ENCODE data around the gene CDH15.

The CDH15 gene

GRCh38 chr16:89138843-89139520, 32.6 kb upstream of the CDH15 start:
- no peak for DNase-seq
- in situ Hi-C loops (cut with HindIII; ENCODE audit: low pct_ligation_motif_present, low pct_unique_long_range_greater_than_20kb, low sequenced_read_pairs), result no loop called here

GRCh38 chr16:89139907-89140361, 31.6 kb upstream of the CDH15 start:
- no peak for DNase-seq
- in situ Hi-C loops (cut with HindIII; ENCODE audit: low pct_ligation_motif_present, low pct_unique_long_range_greater_than_20kb, low sequenced_read_pairs), result no loop called here

- no peak for DNase-seq
These were observed 31.1 kb upstream of the CDH15 start for GRCh38 chr16:89140401-89140800.

GRCh38 chr16:89140981-89141883, 30.3 kb upstream of the CDH15 start:
- no peak for DNase-seq
- in situ Hi-C loops (cut with HindIII; ENCODE audit: low pct_ligation_motif_present, low pct_unique_long_range_greater_than_20kb, low sequenced_read_pairs), result no loop called here

More at GRCh38 chr16:89140401-89140800, 31.1 kb upstream of the CDH15 start:
- in situ Hi-C loops (cut with HindIII; ENCODE audit: low pct_ligation_motif_present, low pct_unique_long_range_greater_than_20kb, low sequenced_read_pairs), result no loop called here

GRCh38 chr16:89141884-89142267, 29.7 kb upstream of the CDH15 start:
- DNase-seq, result no peak
- in situ Hi-C loops (cut with HindIII; ENCODE audit: low pct_ligation_motif_present, low pct_unique_long_range_greater_than_20kb, low sequenced_read_pairs), result no loop called here

- DNase-seq, result no peak
- in situ Hi-C loops (cut with HindIII; ENCODE audit: low pct_ligation_motif_present, low pct_unique_long_range_greater_than_20kb, low sequenced_read_pairs), result no loop called here
These were observed 28.9 kb upstream of the CDH15 start for GRCh38 chr16:89142474-89143195.

GRCh38 chr16:89143201-89143741, 28.3 kb upstream of the CDH15 start:
- no peak for DNase-seq
- in situ Hi-C loops (cut with HindIII; ENCODE audit: low pct_ligation_motif_present, low pct_unique_long_range_greater_than_20kb, low sequenced_read_pairs), result no loop called here

- in situ Hi-C loops (cut with HindIII; ENCODE audit: low pct_ligation_motif_present, low pct_unique_long_range_greater_than_20kb, low sequenced_read_pairs), result no loop called here
- no peak for DNase-seq
These were observed 27.5 kb upstream of the CDH15 start for GRCh38 chr16:89143911-89144675.

- in situ Hi-C loops (cut with HindIII; ENCODE audit: low pct_ligation_motif_present, low pct_unique_long_range_greater_than_20kb, low sequenced_read_pairs), result no loop called here
- no peak for DNase-seq
These were observed 26.9 kb upstream of the CDH15 start for GRCh38 chr16:89144681-89145080.

- DNase-seq, result no peak
These were observed 26.0 kb upstream of the CDH15 start for GRCh38 chr16:89145406-89146161.

GRCh38 chr16:89146211-89147005, 25.1 kb upstream of the CDH15 start:
- no peak for DNase-seq

More at GRCh38 chr16:89145406-89146161, 26.0 kb upstream of the CDH15 start:
- in situ Hi-C loops (cut with HindIII; ENCODE audit: low pct_ligation_motif_present, low pct_unique_long_range_greater_than_20kb, low sequenced_read_pairs), result no loop called here

GRCh38 chr16:89147085-89147817, 24.3 kb upstream of the CDH15 start:
- in situ Hi-C loops (cut with HindIII; ENCODE audit: low pct_ligation_motif_present, low pct_unique_long_range_greater_than_20kb, low sequenced_read_pairs), result no loop called here
- DNase-seq, result no peak

More at GRCh38 chr16:89146211-89147005, 25.1 kb upstream of the CDH15 start:
- in situ Hi-C loops (cut with HindIII; ENCODE audit: low pct_ligation_motif_present, low pct_unique_long_range_greater_than_20kb, low sequenced_read_pairs), result no loop called here

GRCh38 chr16:89149386-89149785, 22.2 kb upstream of the CDH15 start:
- in situ Hi-C loops (cut with HindIII; ENCODE audit: low pct_ligation_motif_present, low pct_unique_long_range_greater_than_20kb, low sequenced_read_pairs), result no loop called here
- DNase-seq, result peak; percentile 15

- in situ Hi-C loops (cut with HindIII; ENCODE audit: low pct_ligation_motif_present, low pct_unique_long_range_greater_than_20kb, low sequenced_read_pairs), result no loop called here
- DNase-seq, result no peak
These were observed 21.3 kb upstream of the CDH15 start for GRCh38 chr16:89150090-89150835.

GRCh38 chr16:89150981-89151380, 20.6 kb upstream of the CDH15 start:
- no peak for DNase-seq
- in situ Hi-C loops (cut with HindIII; ENCODE audit: low pct_ligation_motif_present, low pct_unique_long_range_greater_than_20kb, low sequenced_read_pairs), result no loop called here

Measured in ACHN (cell line).